Rectal smooth muscle tissue (tissue), 1 donor: ENCODE results near the gene ROGDI.

Experiments
- H3K27ac ChIP-seq: one replicate; pipeline ENCODE4 v1.7.0; 2013; ENCODE audit warnings: low read depth, low read length, inconsistent platforms
- H3K27me3 ChIP-seq: one replicate; pipeline ENCODE4 v1.7.0; 2013; ENCODE audit warnings: low read length; ENCODE audit not compliant: control insufficient read depth, insufficient read depth
- H3K36me3 ChIP-seq: one replicate; pipeline ENCODE4 v1.7.0; 2013; ENCODE audit warnings: low read length; ENCODE audit not compliant: control insufficient read depth, insufficient read depth
- H3K4me1 ChIP-seq: one replicate; pipeline ENCODE4 v1.7.0; 2013; ENCODE audit warnings: low read length; ENCODE audit not compliant: control insufficient read depth, insufficient read depth
- H3K4me3 ChIP-seq: one replicate; pipeline ENCODE4 v1.7.0; 2013; ENCODE audit warnings: low read length
- H3K9ac ChIP-seq: one replicate; pipeline ENCODE4 v1.7.0; 2013; ENCODE audit warnings: low read length

ROGDI gene

GRCh38 chr16:4767872-4768548 lies 34.4 kb downstream of the ROGDI start:
- H3K4me3 ChIP-seq: peak overlapping the region; percentile 45
- H3K4me1 ChIP-seq: peaks cover 14% of the 10 kb centered on the region
- no peak overlapping the region for H3K9ac ChIP-seq
- peak overlapping the region; percentile 68 for H3K27ac ChIP-seq
- H3K36me3 ChIP-seq: peaks cover 7% of the 10 kb centered on the region
- no peaks in the 10 kb centered on the region for H3K27me3 ChIP-seq

GRCh38 chr16:4766875-4767628 lies 35.4 kb downstream of the ROGDI start, which contains the start of gene ZNF500:
Gene ZNF500 (minus strand): TSS chr16:4767162. CDS start chr16:4765978, 1,184 bp downstream.
- H3K9ac ChIP-seq: peak within 1 kb of the TSS; percentile 60
- no peaks in the 10 kb centered on the region for H3K27me3 ChIP-seq
- peaks cover 10% of the 10 kb centered on the region for H3K36me3 ChIP-seq
- peak within 1 kb of the TSS; percentile 78 for H3K4me3 ChIP-seq
- H3K4me1 ChIP-seq: peaks cover 14% of the 10 kb centered on the region
- H3K27ac ChIP-seq: peak within 1 kb of the TSS; percentile 89

- Histone ChIP-seq H3K27ac (peak overlapping the region; percentile 89), H3K4me1 (peaks cover 14% of the 10 kb centered on the region), H3K27me3 (no peaks in the 10 kb centered on the region), H3K9ac (peak overlapping the region; percentile 60), H3K36me3 (peaks cover 14% of the 10 kb centered on the region), H3K4me3 (peak overlapping the region; percentile 78)
These were observed 36.6 kb downstream of the ROGDI start for GRCh38 chr16:4765511-4766474.

- H3K27me3 ChIP-seq: no peaks in the 10 kb centered on the region
- peaks cover 14% of the 10 kb centered on the region for H3K4me1 ChIP-seq
- H3K36me3 ChIP-seq: peaks cover 28% of the 10 kb centered on the region
- no peak overlapping the region for H3K27ac ChIP-seq
- no peak overlapping the region for H3K4me3 ChIP-seq
- H3K9ac ChIP-seq: no peak overlapping the region
These were observed 38.6 kb downstream of the ROGDI start for GRCh38 chr16:4763791-4764190.

GRCh38 chr16:4762205-4762604 lies 40.2 kb downstream of the ROGDI start:
- Histone ChIP-seq H3K4me3 (no peak overlapping the region), H3K36me3 (peaks cover 35% of the 10 kb centered on the region), H3K9ac (no peak overlapping the region), H3K27ac (no peak overlapping the region), H3K4me1 (peaks cover 14% of the 10 kb centered on the region), H3K27me3 (no peaks in the 10 kb centered on the region)

GRCh38 chr16:4760221-4760910 lies 42.1 kb downstream of the ROGDI start:
- peak overlapping the region; percentile 14 for H3K27ac ChIP-seq
- peaks cover 6% of the 10 kb centered on the region for H3K4me1 ChIP-seq
- H3K36me3 ChIP-seq: peaks cover 41% of the 10 kb centered on the region
- no peak overlapping the region for H3K4me3 ChIP-seq
- no peak overlapping the region for H3K9ac ChIP-seq
- no peaks in the 10 kb centered on the region for H3K27me3 ChIP-seq

- peaks cover 3% of the 10 kb centered on the region for H3K4me1 ChIP-seq
- no peak overlapping the region for H3K27ac ChIP-seq
- H3K4me3 ChIP-seq: no peak overlapping the region
- peaks cover 46% of the 10 kb centered on the region for H3K36me3 ChIP-seq
- H3K27me3 ChIP-seq: no peaks in the 10 kb centered on the region
- H3K9ac ChIP-seq: no peak overlapping the region
These were observed 46.7 kb downstream of the ROGDI start for GRCh38 chr16:4755687-4756086.

- H3K27ac ChIP-seq: no peak overlapping the region
- peaks cover 40% of the 10 kb centered on the region for H3K36me3 ChIP-seq
- no peak overlapping the region for H3K9ac ChIP-seq
- H3K4me1 ChIP-seq: peaks cover 1% of the 10 kb centered on the region
- H3K4me3 ChIP-seq: no peak overlapping the region
- no peaks in the 10 kb centered on the region for H3K27me3 ChIP-seq
These were observed 47.6 kb downstream of the ROGDI start for GRCh38 chr16:4754865-4755264.

GRCh38 chr16:4753227-4753626 lies 49.2 kb downstream of the ROGDI start:
- H3K4me3 ChIP-seq: no peak overlapping the region
- no peak overlapping the region for H3K27ac ChIP-seq
- H3K4me1 ChIP-seq: no peaks in the 10 kb centered on the region
- H3K9ac ChIP-seq: no peak overlapping the region
- H3K27me3 ChIP-seq: no peaks in the 10 kb centered on the region
- peaks cover 29% of the 10 kb centered on the region for H3K36me3 ChIP-seq

GRCh38 chr16:4752351-4753100 lies 49.9 kb downstream of the ROGDI start:
- no peak overlapping the region for H3K9ac ChIP-seq

GRCh38 chr16:4750896-4751295 lies 51.5 kb downstream of the ROGDI start:
- Histone ChIP-seq H3K4me3 (no peak overlapping the region), H3K9ac (no peak overlapping the region), H3K4me1 (no peaks in the 10 kb centered on the region), H3K27me3 (no peaks in the 10 kb centered on the region), H3K36me3 (peaks cover 27% of the 10 kb centered on the region), H3K27ac (no peak overlapping the region)

More at GRCh38 chr16:4752351-4753100, 49.9 kb downstream of the ROGDI start:
- H3K4me3 ChIP-seq: no peak overlapping the region
- no peak overlapping the region for H3K27ac ChIP-seq
- H3K4me1 ChIP-seq: no peaks in the 10 kb centered on the region
- H3K36me3 ChIP-seq: peaks cover 28% of the 10 kb centered on the region
- no peaks in the 10 kb centered on the region for H3K27me3 ChIP-seq
